Measurements from ENCODE around the gene GAS7. TPM values are rescaled to one million over a fixed set of nuclear protein-coding genes. Genes with fewer than 3 reads are reported as not detected.

GAS7 gene
- polyA plus RNA-seq, 3 donors from 2014 or later = 8.1 to 31.2 (median 13.7) TPM

- peaks cover 54 to 79% of the 10 kb centered on the region in 2 donors for H3K4me1 Mint-ChIP-seq
- no peaks in the 10 kb centered on the region for H3K36me3 Mint-ChIP-seq
- peak overlapping the region in 2 of 5 donors; percentile 20 to 26 for H3K4me3 Mint-ChIP-seq
- peak overlapping the region in 3 of 6 donors; percentile 2 to 66 (median 14) for H3K27ac Mint-ChIP-seq
- DNase-seq = no peak
- H3K9me3 Mint-ChIP-seq = no peaks in the 10 kb centered on the region
- H3K27me3 Mint-ChIP-seq (ENCODE audit: low read depth in 3 of 3) = peaks cover 0 to 7% (median 6%) of the 10 kb centered on the region in 3 donors
Measured at GRCh38 chr17:10177131-10177912, 21.1 kb downstream of the GAS7 start.

- peak overlapping the region in 4 of 6 donors; percentile 41 to 94 (median 62) for H3K27ac Mint-ChIP-seq
- H3K4me3 Mint-ChIP-seq = no peak overlapping the region
- DNase-seq = no peak
- peaks cover 0 to 7% (median 5%) of the 10 kb centered on the region in 3 donors for H3K27me3 Mint-ChIP-seq (ENCODE audit: low read depth in 3 of 3)
- H3K36me3 Mint-ChIP-seq = peaks cover 0 to 5% (median 3%) of the 10 kb centered on the region in 3 donors
- no peaks in the 10 kb centered on the region for H3K9me3 Mint-ChIP-seq
- H3K4me1 Mint-ChIP-seq = peaks cover 57 to 78% of the 10 kb centered on the region in 2 donors
Measured at GRCh38 chr17:10173913-10174312, 24.5 kb downstream of the GAS7 start.

GRCh38 chr17:10172778-10173177 lies 25.6 kb downstream of the GAS7 start:
- peaks cover 0 to 5% (median 3%) of the 10 kb centered on the region in 3 donors for H3K36me3 Mint-ChIP-seq
- peak overlapping the region in 2 of 5 donors; percentile 73 to 76 for H3K4me3 Mint-ChIP-seq
- peaks cover 2 to 7% (median 4%) of the 10 kb centered on the region in 3 donors for H3K27me3 Mint-ChIP-seq (ENCODE audit: low read depth in 3 of 3)
- H3K9me3 Mint-ChIP-seq = no peaks in the 10 kb centered on the region
- no peak for DNase-seq
- H3K27ac Mint-ChIP-seq = peak overlapping the region; percentile 93 to 98 (median 95)
- peaks cover 57 to 76% of the 10 kb centered on the region in 2 donors for H3K4me1 Mint-ChIP-seq

- H3K4me1 Mint-ChIP-seq = peaks cover 57 to 76% of the 10 kb centered on the region in 2 donors
- peak in 1 of 3 donors; percentile 50 for DNase-seq
Measured at GRCh38 chr17:10172241-10172741, 26.1 kb downstream of the GAS7 start.

GRCh38 chr17:10171581-10171981 lies 26.8 kb downstream of the GAS7 start:
- Mint-ChIP-seq H3K27me3 (ENCODE audit: low read depth in 3 of 3) (peaks cover 2 to 7% (median 4%) of the 10 kb centered on the region in 3 donors), H3K4me3 (peak overlapping the region; percentile 67 to 76 (median 73)), H3K36me3 (peaks cover 0 to 5% (median 3%) of the 10 kb centered on the region in 3 donors), H3K4me1 (peaks cover 59 to 76% of the 10 kb centered on the region in 2 donors), H3K27ac (peak overlapping the region; percentile 93 to 98 (median 95)), H3K9me3 (no peaks in the 10 kb centered on the region)
- DNase-seq = peak; percentile 54 to 75 (median 65)

More at GRCh38 chr17:10172241-10172741, 26.1 kb downstream of the GAS7 start:
- H3K9me3 Mint-ChIP-seq = no peaks in the 10 kb centered on the region
- H3K27me3 Mint-ChIP-seq (ENCODE audit: low read depth in 3 of 3) = peaks cover 2 to 7% (median 4%) of the 10 kb centered on the region in 3 donors
- peak overlapping the region; percentile 93 to 98 (median 95) for H3K27ac Mint-ChIP-seq
- H3K4me3 Mint-ChIP-seq = peak overlapping the region; percentile 67 to 76 (median 73)
- H3K36me3 Mint-ChIP-seq = peaks cover 0 to 5% (median 3%) of the 10 kb centered on the region in 3 donors

- Mint-ChIP-seq H3K36me3 (peaks cover 0 to 5% (median 3%) of the 10 kb centered on the region in 3 donors), H3K4me3 (peak overlapping the region; percentile 67 to 76 (median 73)), H3K27ac (peak overlapping the region; percentile 93 to 98 (median 95)), H3K9me3 (no peaks in the 10 kb centered on the region), H3K4me1 (peaks cover 62 to 78% of the 10 kb centered on the region in 2 donors), H3K27me3 (ENCODE audit: low read depth in 3 of 3) (peaks cover 2 to 7% (median 4%) of the 10 kb centered on the region in 3 donors)
- DNase-seq = no peak
Measured at GRCh38 chr17:10171122-10171571, 27.3 kb downstream of the GAS7 start.

- peaks cover 62 to 76% of the 10 kb centered on the region in 2 donors for H3K4me1 Mint-ChIP-seq
- no peaks in the 10 kb centered on the region for H3K9me3 Mint-ChIP-seq
- DNase-seq = no peak
- H3K27me3 Mint-ChIP-seq (ENCODE audit: low read depth in 3 of 3) = peaks cover 2 to 7% (median 4%) of the 10 kb centered on the region in 3 donors
- peak overlapping the region; percentile 93 to 98 (median 95) for H3K27ac Mint-ChIP-seq
- peaks cover 0 to 5% (median 3%) of the 10 kb centered on the region in 3 donors for H3K36me3 Mint-ChIP-seq
- H3K4me3 Mint-ChIP-seq = peak overlapping the region in 4 of 5 donors; percentile 25 to 76 (median 73)
Measured at GRCh38 chr17:10170233-10170632, 28.2 kb downstream of the GAS7 start.

GRCh38 chr17:10169290-10169689 lies 29.1 kb downstream of the GAS7 start:
- Mint-ChIP-seq H3K4me3 (peak overlapping the region; percentile 26 to 76 (median 64)), H3K27me3 (ENCODE audit: low read depth in 3 of 3) (peaks cover 2 to 7% (median 4%) of the 10 kb centered on the region in 3 donors), H3K27ac (peak overlapping the region; percentile 68 to 95 (median 89)), H3K9me3 (no peaks in the 10 kb centered on the region), H3K36me3 (peaks cover 0 to 5% (median 3%) of the 10 kb centered on the region in 3 donors), H3K4me1 (peaks cover 62 to 77% of the 10 kb centered on the region in 2 donors)
- DNase-seq = no peak

GRCh38 chr17:10166176-10166935 lies 32.0 kb downstream of the GAS7 start:
- no peak for DNase-seq
- Mint-ChIP-seq H3K27ac (peak overlapping the region; percentile 35 to 93 (median 86)), H3K4me3 (peak overlapping the region in 4 of 5 donors; percentile 21 to 66 (median 45)), H3K36me3 (peaks cover 0 to 5% (median 3%) of the 10 kb centered on the region in 3 donors), H3K4me1 (peaks cover 45 to 78% of the 10 kb centered on the region in 2 donors), H3K9me3 (no peaks in the 10 kb centered on the region), H3K27me3 (ENCODE audit: low read depth in 3 of 3) (peaks cover 2 to 4% (median 4%) of the 10 kb centered on the region in 3 donors)

GRCh38 chr17:10162096-10162495 lies 36.3 kb downstream of the GAS7 start:
- Mint-ChIP-seq H3K27me3 (ENCODE audit: low read depth in 3 of 3) (peaks cover 0 to 9% (median 7%) of the 10 kb centered on the region in 3 donors), H3K4me3 (peak overlapping the region in 2 of 5 donors; percentile 57 to 67), H3K9me3 (no peaks in the 10 kb centered on the region), H3K36me3 (peaks cover 0 to 2% (median 0%) of the 10 kb centered on the region in 3 donors), H3K27ac (peak overlapping the region in 3 of 6 donors; percentile 48 to 91 (median 88)), H3K4me1 (peaks cover 16 to 67% of the 10 kb centered on the region in 2 donors)
- DNase-seq = no peak

GRCh38 chr17:10161386-10161785 lies 37.0 kb downstream of the GAS7 start:
- Mint-ChIP-seq H3K27ac (peak overlapping the region in 2 of 6 donors; percentile 67 to 71), H3K4me1 (peaks cover 19 to 67% of the 10 kb centered on the region in 2 donors), H3K9me3 (no peaks in the 10 kb centered on the region)

GRCh38 chr17:10156948-10157607 lies 41.3 kb downstream of the GAS7 start:
- H3K4me3 Mint-ChIP-seq = peak overlapping the region; percentile 46 to 81 (median 64)
- H3K27me3 Mint-ChIP-seq (ENCODE audit: low read depth in 3 of 3) = peaks cover 0 to 21% (median 9%) of the 10 kb centered on the region in 3 donors
- peak overlapping the region; percentile 94 to 100 (median 97) for H3K27ac Mint-ChIP-seq

More at GRCh38 chr17:10161386-10161785, 37.0 kb downstream of the GAS7 start:
- H3K36me3 Mint-ChIP-seq = peaks cover 0 to 2% (median 0%) of the 10 kb centered on the region in 3 donors
- H3K4me3 Mint-ChIP-seq = no peak overlapping the region
- no peak for DNase-seq
- peaks cover 0 to 13% (median 8%) of the 10 kb centered on the region in 3 donors for H3K27me3 Mint-ChIP-seq (ENCODE audit: low read depth in 3 of 3)

More at GRCh38 chr17:10156948-10157607, 41.3 kb downstream of the GAS7 start:
- H3K36me3 Mint-ChIP-seq = peaks cover 0 to 2% (median 0%) of the 10 kb centered on the region in 3 donors
- peak; percentile 82 to 90 (median 88) for DNase-seq
- peaks cover 37 to 70% of the 10 kb centered on the region in 2 donors for H3K4me1 Mint-ChIP-seq
- H3K9me3 Mint-ChIP-seq = no peaks in the 10 kb centered on the region

All from immature natural killer cell (primary cell).